ENCODE data around the gene APOA1.

DNA sequence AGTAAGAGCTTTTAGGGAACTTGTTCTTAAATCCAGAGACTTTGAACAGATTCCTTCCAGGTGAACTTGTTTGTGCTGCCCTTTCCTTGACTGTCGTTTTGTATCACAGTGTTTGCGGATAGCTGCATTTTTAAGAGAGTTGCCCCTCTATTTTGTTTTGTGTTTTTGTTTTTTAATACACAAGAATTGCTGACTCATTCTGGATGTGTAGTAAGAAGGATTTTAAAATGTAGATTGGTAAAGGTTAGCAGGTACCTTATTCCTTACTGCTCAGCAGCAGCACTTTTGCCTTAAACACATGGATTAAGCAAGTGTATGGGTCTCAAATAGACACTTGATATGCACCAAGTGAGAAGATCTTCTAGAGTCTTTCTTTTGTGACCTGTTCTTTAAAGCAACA is 36.8 kb downstream of the APOA1 start:
- TF ChIP-seq CTCF (IDR thresholded peaks at IDR 0.05; ENCODE audit: insufficient read depth, low read length) = no peak
- TF ChIP-seq GABPA (IDR thresholded peaks at IDR 0.05; ENCODE audit: low read depth) = no peak
- no peak for TF ChIP-seq POLR2AphosphoS5 (IDR thresholded peaks at IDR 0.05; ENCODE audit: low read depth)

Data from HL-60 (cell line).